Glomerular visceral epithelial cell (primary cell): ENCODE measurements around the gene USF1.

Experiments used
- DNase-seq: peaks from one replicate; pipeline ENCODE4 v3.0.0-alpha.2; 2016; ENCODE audit errors: extremely low spot score

Gene USF1, protein sequence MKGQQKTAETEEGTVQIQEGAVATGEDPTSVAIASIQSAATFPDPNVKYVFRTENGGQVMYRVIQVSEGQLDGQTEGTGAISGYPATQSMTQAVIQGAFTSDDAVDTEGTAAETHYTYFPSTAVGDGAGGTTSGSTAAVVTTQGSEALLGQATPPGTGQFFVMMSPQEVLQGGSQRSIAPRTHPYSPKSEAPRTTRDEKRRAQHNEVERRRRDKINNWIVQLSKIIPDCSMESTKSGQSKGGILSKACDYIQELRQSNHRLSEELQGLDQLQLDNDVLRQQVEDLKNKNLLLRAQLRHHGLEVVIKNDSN

DNA sequence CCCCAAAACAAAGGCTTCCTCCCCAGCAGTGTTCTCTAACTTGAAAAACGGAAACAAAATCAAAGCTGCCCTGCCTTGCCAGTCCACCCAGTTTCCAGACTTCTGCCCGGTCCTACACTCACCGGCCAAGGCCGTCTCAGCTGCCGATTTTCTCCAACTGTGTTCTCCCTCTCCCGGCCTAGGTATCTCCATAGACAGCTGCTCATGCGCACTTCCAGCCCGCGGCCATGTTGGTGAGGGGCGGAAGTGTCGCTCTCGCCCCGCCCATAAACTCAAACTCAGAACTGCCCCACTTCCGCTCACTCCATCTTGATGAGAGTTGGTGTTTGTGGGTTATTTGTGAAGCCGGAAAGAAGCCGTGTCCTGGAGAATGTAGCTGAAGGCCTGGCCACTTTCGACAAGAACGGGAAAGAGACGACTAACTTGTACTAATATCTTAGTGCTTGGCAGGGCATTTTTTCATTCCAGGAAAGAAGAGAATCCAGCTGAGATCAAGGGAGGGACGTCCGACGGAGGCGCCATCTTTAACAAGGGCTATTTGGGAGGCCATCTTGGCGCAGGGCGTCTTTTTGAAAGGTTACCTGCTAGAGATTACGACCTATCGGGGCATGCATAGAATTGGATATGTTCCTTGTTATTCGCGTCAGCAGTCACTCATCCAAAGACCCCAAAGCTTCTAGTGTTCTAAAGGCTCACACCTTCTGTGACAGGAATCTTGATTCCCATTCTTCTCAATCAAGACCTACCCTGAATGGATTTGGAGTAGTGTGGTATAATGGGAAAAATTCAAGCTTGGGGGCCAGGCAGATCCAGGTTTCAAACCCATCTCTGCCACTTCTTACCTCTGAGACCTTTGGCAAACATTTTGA, at the start of gene USF1:
USF1 (minus strand) TSS at position 242 of the 869 bp plus-strand sequence. CDS start 2,702 bp downstream, outside the sequence.
- peak; percentile 96 for DNase-seq

DNA sequence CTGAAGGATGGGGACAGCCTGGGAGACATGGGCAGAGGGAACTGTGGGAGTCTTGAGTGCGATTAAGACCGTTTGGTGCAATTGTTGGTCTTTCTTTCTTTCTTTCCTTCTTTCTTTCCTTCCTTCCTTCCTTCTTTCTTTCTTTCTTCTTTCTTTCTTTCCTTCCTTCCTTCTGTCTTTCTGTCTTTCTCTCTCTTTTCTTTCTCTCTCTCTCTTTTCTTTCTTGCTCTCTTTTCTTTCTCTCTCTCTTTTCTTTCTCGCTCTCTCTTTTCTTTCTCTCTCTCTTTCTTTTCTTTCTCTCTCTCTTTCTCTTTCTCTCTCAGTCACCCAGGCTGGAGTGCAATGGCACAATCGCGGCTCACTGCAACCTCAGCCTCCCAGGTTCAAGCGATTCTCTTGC, 49.5 kb upstream of the USF1 start:
- no peak for DNase-seq

DNA sequence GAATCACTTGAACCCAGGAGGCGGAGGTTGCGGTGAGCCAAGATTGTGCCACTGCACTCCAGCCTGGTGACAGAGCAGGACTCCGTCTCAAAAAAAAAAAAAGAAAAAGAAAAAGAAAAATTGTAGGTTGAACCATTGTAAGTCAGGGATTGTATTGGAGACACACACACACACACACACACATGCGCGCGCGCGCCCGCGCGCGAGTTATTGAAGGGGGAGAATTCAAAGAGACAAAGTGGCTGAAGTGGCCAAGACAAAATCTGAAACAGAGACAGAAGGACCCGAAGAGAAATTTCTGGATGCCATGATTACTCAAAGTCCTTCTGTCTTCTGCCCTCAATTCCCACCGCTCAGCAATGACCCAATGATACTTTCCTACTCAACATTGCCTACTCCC, 48.7 kb upstream of the USF1 start:
- no peak for DNase-seq

DNA sequence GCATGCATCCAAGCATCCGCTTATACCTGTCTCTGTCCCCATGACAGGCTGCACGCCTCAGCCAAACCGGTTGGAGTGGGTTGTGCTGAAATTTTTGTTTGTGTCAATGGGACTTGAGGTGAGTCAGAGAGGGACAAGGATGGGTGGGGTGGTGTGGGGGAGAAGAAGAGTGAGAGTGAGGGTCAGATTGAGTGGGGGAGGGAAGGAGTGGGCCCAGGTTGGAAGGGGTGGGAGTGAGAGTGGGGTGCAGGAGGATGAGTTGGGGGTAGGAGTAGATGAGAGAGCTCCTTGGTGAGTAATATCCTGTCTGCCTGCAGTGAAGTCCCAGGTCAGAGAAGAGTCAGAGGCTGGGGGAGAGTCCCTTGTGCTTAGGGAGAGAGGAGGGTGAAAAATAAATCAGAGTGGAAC, 46.8 kb upstream of the USF1 start:
- DNase-seq: peak; percentile 30

DNA sequence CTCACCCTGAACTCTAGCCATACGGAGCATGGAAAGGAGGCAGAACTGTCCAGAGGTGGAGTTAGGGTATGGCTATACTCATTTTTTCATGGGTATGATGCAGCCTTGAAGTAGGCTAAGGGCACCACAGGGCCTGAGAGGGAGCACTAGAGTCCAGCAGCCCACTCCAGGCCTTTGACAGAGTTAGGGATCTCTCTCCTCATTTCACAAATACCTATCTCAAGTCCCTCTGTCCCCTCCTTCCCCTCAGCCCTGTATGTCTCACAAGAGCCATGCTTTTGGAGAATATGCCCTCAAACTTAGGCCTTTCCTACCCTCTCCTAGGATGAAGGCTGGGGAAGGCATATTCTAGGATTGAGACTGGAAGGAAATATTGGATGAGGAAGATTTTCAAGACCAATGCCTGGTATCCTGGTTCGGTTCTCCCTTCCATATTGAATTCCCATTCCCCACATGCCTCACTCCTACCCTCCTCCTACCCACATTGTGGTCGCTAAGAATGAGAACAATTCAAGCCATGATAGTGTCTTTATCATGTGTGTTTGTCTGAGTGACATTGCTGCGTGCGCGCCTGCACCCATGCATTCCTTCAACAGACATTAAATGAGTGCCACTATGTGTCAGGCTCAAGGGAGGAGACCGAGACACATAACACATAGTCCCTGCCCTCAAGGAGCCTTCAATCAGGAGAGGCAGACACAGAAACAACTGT, 46.2 kb upstream of the USF1 start:
- no peak for DNase-seq

DNA sequence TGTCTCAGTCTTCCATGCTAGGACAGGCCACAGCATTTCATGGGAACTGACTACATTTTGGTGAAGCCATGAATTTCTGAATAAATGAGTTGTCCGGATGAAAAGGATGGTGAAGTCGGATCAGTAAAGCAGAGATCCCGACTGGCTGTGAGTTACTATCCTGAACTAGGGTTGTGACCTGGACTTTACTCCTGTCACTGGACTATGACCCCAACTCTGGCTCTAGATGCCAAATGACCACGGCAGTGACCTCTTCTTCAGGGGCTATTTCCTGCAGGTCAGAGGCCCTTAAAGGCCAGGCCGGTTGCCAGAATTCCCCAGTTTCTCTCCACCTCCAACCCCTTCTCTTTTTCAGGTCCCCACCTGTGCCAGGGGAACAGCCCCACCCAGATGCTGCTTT, 45.3 kb upstream of the USF1 start:
- DNase-seq: no peak

DNA sequence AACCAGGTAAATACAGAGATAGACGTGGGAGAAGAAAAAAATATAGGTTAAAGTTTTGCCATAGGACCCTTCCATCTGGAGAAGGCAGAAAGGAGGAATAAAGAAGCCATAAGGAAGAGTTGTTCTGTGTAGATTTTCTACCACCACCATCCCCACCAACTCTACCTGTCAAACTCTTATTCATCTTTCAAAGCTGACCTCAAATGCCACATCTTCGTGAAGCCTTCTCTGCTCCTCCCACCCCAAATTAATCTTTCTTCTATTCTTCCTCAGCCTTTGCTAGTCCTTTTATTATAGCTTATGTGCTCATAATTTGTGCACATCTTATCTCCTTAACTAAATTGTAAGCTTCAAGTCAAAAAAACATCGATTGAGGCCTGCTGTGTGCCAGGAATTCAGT, 44.8 kb upstream of the USF1 start:
- no peak for DNase-seq

DNA sequence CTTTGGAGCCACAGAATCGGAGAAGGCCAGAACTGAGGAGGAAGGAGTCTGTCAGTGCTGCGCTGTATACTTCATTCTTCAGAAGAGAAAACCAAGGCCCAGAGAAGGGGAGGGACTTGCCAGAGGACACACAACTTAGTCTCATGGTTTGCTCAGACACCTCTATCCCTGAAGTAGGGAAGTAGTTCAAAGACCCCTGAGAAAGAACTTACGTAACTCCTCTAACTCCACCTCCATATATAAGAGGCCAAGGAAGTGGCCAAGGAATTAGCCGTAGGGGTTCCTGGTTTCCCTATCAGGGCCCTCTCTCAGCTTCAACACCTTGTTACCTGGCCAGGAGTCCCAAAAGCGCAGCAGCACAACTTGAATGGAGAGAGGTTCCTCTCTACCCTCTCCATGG, 44.2 kb upstream of the USF1 start:
- no peak for DNase-seq

DNA sequence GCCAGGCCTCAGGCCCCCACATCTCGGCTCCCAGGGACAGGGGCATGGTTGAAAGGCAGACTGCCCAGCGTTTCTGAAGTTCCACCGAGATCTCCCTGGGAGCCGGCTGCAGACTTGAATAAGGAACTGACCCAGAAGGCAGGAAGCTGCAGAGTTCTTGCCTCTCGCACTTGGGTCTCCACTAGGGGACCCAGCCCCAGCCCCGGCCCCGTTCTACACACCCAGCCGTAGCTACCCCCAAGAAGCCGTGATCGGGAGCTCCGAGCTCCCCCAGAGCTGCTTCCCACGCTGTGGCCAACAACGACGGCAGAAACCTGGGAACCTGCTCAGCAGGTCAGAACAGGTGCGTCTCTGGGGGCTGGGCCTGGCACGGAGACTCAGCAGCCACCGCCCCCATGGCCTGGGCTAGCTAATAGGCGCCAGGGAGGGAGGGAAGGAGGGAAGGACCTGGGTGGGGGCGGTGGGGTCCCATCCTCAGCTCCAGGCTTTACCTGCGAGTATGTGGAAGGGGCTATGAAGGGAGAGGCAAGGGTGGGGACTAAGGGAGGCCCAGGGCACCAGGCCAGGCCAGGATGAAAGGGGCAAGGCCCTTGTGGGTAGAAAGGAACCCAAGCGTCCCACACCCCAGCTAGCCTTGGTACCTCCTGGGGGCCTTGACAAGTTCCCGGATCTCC, 43.6 kb upstream of the USF1 start, which contains the start of gene NECTIN4:
NECTIN4 (minus strand) TSS at position 308 of the 674 bp plus-strand sequence; CDS start at position 46, 262 bp downstream.
- DNase-seq: no peak

DNA sequence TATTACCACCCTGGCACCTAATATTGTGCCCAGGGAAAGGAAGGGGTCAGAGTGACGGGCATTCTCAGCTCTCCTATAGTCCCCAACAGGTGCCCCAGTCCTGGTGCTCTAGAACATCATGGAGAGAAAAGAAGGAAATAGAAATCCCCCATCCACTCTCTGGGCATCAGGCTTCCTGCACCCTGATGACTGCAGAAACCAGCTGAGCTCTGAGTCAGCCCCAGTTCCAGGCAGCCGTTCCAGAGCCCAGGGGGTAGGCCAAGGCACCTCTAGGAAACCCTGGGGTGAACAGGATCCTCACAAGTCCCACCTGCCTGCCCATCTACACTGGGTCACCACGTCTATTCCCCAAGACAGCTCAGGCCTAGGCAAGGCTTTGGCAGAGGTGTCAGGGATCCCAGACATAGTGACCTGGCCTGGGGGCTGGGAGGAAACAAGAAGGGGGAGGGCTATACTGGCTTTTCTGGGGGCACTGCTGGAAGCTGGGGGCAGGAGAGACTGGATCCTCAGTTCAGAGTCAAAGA, 42.9 kb upstream of the USF1 start:
- peak; percentile 58 for DNase-seq

DNA sequence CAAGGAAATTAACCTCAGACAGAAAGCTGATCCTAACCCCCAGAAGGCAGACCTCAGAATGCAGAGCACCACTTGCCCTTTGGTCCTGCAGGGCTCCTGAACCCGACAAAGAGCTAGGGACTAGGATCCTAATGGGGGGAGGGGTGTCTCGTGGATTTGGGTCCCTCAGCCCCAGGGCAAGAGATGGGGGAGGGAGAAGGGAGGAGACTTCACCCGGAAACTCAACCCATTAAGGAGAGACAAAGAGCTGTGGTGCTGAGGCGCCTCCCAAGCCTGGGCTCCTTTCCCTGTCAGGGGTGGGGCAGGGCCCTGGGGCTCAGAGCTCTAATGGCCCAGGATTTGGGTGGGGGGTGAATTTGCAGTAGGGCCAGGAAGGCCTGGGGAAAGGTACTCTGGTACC, 40.7 kb upstream of the USF1 start:
- no peak for DNase-seq

DNA sequence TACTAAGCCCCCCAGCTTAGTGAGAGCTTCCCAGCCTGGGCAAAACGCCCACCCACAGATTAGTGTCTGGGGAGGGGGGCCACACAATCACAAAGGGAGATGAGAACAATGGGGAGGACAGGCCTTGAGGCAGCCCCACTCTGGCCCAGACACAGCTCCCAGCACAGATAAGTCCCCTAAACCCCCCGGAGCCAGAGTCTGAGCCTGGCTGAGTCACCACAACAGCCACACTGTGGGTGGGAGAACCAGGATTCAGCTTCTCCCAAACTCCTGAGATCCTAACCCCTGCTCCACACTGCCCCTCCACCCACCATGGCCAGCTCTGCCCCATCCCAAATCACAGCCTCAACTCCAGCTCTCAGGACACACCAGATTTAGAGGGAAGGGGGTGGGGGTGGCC, 39.4 kb upstream of the USF1 start:
- peak; percentile 24 for DNase-seq

DNA sequence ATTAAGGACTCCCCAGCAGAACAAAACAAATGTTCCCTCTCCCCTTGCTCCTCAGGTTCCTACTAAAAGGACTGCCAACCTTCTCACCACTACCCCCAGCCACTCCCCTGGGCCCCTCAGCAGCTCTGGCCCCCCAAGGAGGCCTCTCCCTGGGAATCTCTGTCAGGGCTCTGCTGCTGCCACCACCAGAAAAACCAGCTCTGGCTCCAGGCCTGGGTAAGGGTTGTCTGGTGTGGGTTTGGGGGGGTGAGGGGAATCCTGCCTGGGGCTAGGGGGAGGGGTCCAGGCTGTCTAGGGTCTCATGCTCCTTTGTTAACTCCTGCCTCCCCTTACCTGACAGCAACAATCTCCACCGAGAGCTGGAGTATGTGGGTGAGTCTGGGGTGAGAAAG, 38.8 kb upstream of the USF1 start:
- no peak for DNase-seq

DNA sequence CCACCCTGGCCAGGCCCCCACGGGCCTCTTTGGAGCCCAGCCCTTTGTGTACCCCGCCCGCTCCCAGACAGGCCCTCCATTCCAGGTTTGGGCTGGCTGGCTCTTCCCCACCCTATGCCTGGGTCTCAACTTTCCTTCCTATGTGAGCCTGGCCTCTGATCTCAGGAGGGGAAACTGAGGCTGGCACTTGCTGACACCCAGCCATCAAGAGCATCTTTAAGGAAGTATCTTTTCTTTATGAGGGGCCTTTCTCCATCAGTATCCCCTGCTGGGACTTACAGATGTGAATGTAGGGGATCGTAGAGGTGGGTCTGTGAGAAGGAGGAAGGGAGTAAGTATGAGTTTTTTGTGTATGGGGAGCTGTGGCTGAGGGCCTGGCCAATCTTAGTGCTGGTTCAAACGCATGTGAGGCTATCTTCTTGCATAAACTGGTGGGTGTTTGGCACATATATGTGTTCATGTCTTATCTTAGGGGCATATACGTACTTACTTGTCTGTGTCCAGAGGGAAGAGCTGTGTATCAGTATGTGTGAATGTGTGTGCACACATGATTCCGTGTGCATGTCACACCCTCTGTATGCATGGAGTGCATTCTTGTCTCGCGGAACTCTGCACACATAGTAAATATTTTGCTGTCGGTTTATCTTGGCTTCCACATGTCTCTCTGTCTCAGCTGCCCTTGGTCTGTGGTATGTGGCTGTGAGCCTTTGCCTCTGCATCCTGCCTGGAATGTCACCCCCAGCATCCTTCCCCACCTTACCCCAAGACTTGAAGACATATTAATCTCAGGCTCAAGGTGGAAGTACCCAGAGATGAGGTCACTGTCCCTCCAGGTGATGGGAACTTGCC, 38.2 kb upstream of the USF1 start:
- peak; percentile 25 for DNase-seq

DNA sequence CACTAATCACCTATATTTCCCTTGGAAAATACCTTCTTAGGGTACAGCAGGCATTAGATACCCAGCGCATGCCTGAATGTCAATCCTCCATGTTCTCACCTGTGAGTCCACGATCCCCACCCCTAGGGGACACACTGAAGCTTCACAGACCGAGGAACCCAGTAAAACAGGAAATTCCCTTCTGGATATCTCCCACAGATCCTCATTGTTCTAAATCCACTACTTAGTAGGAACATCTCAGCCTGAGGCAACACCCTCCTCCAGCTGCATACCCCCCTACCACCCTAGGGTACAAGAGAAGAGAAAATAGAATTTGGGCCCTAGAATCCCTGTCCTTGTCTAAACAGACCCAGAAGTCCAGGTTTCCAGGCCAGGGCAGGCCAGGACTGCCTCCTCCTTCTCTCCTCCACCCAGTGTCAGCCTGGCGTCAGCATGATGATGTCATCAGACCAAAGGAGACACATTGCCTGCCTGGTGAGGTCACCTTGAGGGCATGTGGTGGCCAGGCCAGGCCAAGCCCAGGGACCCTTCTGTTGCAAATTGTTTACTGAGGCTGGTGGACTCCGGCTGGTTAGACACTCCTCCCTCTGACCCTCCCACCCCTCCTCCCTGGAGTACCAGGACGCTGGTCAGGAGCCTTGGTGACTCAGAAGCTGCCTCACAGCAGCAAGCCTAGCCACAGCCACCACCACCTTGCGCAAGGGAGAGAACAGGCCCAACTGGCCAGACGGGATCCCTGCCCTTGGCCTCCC, 37.4 kb upstream of the USF1 start:
- peak; percentile 90 for DNase-seq

DNA sequence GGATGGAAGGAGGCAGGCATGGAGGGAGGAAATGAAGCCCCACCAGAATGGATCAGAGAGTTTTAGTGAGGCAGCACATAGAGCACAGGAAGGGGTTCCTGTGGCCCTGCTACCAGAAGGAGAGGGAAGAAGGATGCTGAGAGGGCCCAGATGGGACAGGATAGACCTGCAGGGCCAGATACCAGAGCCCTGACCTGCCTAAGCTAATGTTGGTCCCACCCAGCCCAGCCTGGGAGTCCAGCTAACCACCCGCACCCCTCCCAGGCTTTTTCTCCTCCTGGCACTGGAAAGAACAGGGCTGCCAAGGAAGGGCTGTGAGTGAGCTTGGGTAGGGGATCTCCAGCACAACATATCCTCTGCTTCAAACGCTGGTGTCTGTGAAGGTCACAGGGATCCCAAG, 36.7 kb upstream of the USF1 start:
- DNase-seq: no peak

DNA sequence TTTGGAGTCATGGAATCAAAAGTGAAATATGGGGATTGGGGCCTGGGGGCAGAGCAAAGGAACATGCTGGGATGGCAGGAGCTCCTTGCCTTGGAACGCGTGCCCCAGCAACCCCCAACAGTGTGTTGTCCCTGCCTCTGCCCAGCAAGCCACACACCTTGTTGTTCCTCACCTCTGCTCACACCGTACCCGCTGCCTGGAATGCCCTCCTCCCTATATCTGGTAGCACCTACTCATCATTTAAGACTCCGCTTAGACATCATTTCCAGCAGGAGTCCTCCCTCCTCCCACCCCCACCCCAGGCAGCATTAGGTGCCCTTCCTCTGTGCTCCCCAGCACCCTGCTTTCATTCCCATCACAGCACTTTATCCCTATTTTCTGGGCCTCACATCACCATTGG, 35.7 kb upstream of the USF1 start:
- DNase-seq: no peak

DNA sequence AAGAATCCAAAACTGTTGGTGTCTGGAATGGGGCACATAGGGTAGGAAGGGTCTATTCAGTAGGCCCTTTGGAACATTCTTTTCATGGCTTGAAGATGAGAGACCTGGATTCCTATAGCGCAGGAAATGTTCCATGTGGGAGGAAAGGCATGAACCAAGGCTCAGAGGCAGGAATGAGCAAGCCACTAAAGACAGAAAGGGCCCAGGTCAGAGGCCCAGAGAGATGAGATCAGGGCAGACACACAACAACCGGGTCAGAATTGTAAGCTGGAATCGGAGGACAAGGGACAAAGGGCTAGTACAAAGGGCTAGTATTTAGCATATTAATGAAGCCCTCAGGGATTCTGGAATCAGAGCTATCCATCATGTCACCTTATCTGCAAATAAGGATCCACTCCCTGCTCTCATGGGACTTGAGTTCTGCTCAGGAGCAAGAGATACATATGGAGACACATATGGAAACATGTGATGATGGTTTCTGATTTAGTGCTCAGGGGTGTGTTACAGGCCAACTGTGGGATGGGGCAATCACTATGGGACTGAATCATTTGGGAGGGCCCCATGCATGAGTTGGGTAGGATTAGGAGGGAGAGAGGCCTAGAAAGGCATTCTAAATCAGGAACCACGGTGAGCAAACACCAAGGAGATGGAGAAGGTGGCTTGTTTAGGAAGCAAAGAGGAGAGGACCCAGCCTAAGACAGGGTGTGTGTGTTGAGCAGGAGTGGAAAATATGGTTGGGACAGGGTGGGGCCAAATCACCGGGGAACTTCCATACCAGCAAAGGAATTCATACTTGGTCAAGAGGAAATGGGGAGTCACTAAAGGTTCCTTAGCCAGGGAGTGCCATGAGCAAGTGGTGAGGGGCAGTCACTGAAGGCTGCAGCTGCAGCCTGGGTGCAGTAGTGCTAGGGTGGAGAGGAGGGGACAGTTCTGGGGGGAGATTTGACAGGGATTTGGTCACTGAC, 34.9 kb upstream of the USF1 start:
- DNase-seq: no peak
